Measurements from ENCODE around the gene REEP5. TPM values are rescaled to one million over a fixed set of nuclear protein-coding genes. Genes with fewer than 3 reads are reported as not detected.

REEP5 gene
- total and polyA plus RNA-seq, 9 of the 15 experiments (the other 6 are each of a cell fraction or from before 2014, with no cell fraction given) = 14.7 to 102 (median 36.0) TPM

- TF ChIP-seq ZNF407 (IDR thresholded peaks at IDR 0.05; ENCODE audit: low read depth) = no peak
- TF ChIP-seq CHCHD3 (CRISPR knock-in tag; IDR thresholded peaks at IDR 0.05) = no peak
- peak; percentile 91 for TF ChIP-seq HMBOX1 (IDR thresholded peaks at IDR 0.05)
- TF ChIP-seq RCOR1 (IDR thresholded peaks at IDR 0.05; ENCODE audit: borderline replicate concordance in 1 of 2, low read depth in 2 of 2, low read length in 2 of 2) = no peak
- TF ChIP-seq SIN3A (IDR thresholded peaks at IDR 0.05; ENCODE audit: borderline replicate concordance in 2 of 2, control insufficient read depth in 1 of 2, low read depth in 2 of 2, low read length in 2 of 2) = no peak
- no peak for TF ChIP-seq E2F8 (IDR thresholded peaks at IDR 0.05; ENCODE audit: low read depth, partially characterized antibody)
- no peak for TF ChIP-seq ZSCAN32 (CRISPR knock-in tag; IDR thresholded peaks at IDR 0.05)
- no peak for TF ChIP-seq CEBPG (CRISPR knock-in tag; IDR thresholded peaks at IDR 0.05)
- TF ChIP-seq CEBPG (tag; conservative IDR thresholded peaks at IDR 0.05 in 1 of 2, IDR thresholded peaks at IDR 0.05 in 1 of 2) = no peak
- TF ChIP-seq MECOM (CRISPR knock-in tag; IDR thresholded peaks at IDR 0.05) = no peak
- no peak for TF ChIP-seq ARHGAP35 (IDR thresholded peaks at IDR 0.05; ENCODE audit: partially characterized antibody)
- TF ChIP-seq POLR2B (IDR thresholded peaks at IDR 0.05; ENCODE audit: low read depth, partially characterized antibody) = no peak
- TF ChIP-seq HDAC3 (IDR thresholded peaks at IDR 0.05; ENCODE audit: borderline replicate concordance, partially characterized antibody) = peak; percentile 60
- no peak for TF ChIP-seq SIN3B (IDR thresholded peaks at IDR 0.05; ENCODE audit: low read depth)
- TF ChIP-seq BDP1 (IDR thresholded peaks at IDR 0.05; ENCODE audit: insufficient read depth, insufficient read length) = no peak
- no peak for TF ChIP-seq YY1 (IDR thresholded peaks at IDR 0.05; ENCODE audit: borderline replicate concordance in 1 of 3, control insufficient read depth in 1 of 3, extremely low read depth in 1 of 3, insufficient read depth in 3 of 3, insufficient read length in 1 of 3, insufficient replicate concordance in 2 of 3, low read depth in 1 of 3, low read length in 2 of 3)
These were observed 7.4 kb downstream of the REEP5 start (continued) for GRCh38 chr5:112914584-112914983.
